Sigmoid colon (tissue), 7 donors: ENCODE data around the gene SHC3. TPM values are rescaled to one million over a fixed set of nuclear protein-coding genes. Genes with fewer than 3 reads are reported as not detected.

Experiments
- DNase-seq: peaks from one replicate; pipeline ENCODE4 v3.0.0-alpha.2; 2019
- H3K27ac ChIP-seq, 4 donors: fragments of 200-600 bp; sonication (generic); one replicate each; pipeline ENCODE4 v1.5.1; 2016 to 2019; ENCODE audit warnings: mild to moderate bottlenecking in 1 of 4
- H3K27me3 ChIP-seq, 3 donors: fragments of 200-600 bp; sonication (generic); one replicate each; pipeline ENCODE4 v1.5.1; 2019; ENCODE audit warnings: mild to moderate bottlenecking in 1 of 3
- H3K36me3 ChIP-seq, 4 donors: fragments of 200-600 bp; sonication (generic); one replicate each; pipeline ENCODE4 v1.5.1; 2016 to 2019
- H3K4me1 ChIP-seq, 4 donors: fragments of 200-600 bp; sonication (generic); one replicate each; pipeline ENCODE4 v1.5.1; 2017 to 2019
- H3K4me3 ChIP-seq, 4 donors: fragments of 200-600 bp; sonication (generic); one replicate each; pipeline ENCODE4 v1.5.1; 2017 to 2019; ENCODE audit warnings: mild to moderate bottlenecking in 2 of 4, moderate library complexity in 1 of 4
- H3K9me3 ChIP-seq, 4 donors: fragments of 200-600 bp in 3 of 4; sonication (generic) in 3 of 4; one replicate each; pipeline versions ENCODE4 v1.5.1 to v1.6.1; 2013 to 2019
- CTCF ChIP-seq, 4 experiments: fragments of 450-650 bp in 3 of 4; fragments of 200-600 bp in 1 of 4; IDR thresholded peaks; one replicate each; pipeline ENCODE4 v1.5.1; 2016 to 2019; ENCODE audit warnings: antibody characterized with exemption in 4 of 4, mild to moderate bottlenecking in 3 of 4, moderate library complexity in 2 of 4
- EP300 ChIP-seq, 4 donors: sonication (generic); formaldehyde crosslinking; IDR thresholded peaks; one replicate each; pipeline ENCODE4 v1.6.1; 2017; ENCODE audit warnings: antibody characterized with exemption in 4 of 4
- POLR2A ChIP-seq, 2 donors: fragments of 450-650 bp; IDR thresholded peaks; one replicate each; pipeline ENCODE4 v1.6.1; 2016; ENCODE audit warnings: antibody characterized with exemption in 2 of 2, mild to moderate bottlenecking in 2 of 2, moderate library complexity in 2 of 2
- POLR2AphosphoS5 ChIP-seq, 4 donors: sonication (generic); formaldehyde crosslinking; IDR thresholded peaks; one replicate each; pipeline ENCODE4 v1.6.1; 2017; ENCODE audit warnings: antibody characterized with exemption in 4 of 4
- WGBS, 2 donors: extraction: QIAGEN DNeasy Blood & Tissue Kit; methylation state at CpG; one replicate each; pipeline ENCODE4 v1.1.7; 2013; 5-methylcytosine and 5-hydroxymethylcytosine counted together
- intact Hi-C: fragments of 100-400 bp; cut with DNase I; formaldehyde crosslinking; loops from one replicate; pipeline ENCODE4 v1.15.1; 2023
- polyA plus RNA-seq, 3 donors: library from polyadenylated mRNA; stranded (reverse); fragments of 200-250 nt; gene quantifications; one replicate each; pipeline ENCODE4 v1.2.3, GENCODE V29; 2013
- total RNA-seq, 4 donors: library from RNA; depleted of rRNA; stranded (reverse); fragments of >200 nt; gene quantifications; one replicate each; pipeline ENCODE4 v1.1.0, GENCODE V29; 2016
- donor health status: healthy with polysubstance abuse.
- donor health status: Bipolar disorder and iron deficiency.
- donor health status: healthy.

The SHC3 gene
- total and polyA plus RNA-seq, 7 donors = 0.32 to 14.7 (median 2.1) TPM; not detected in 1

- Histone ChIP-seq H3K36me3 (no peaks in the 10 kb centered on the region), H3K9me3 (peaks cover 0 to 3% (median under 1%) of the 10 kb centered on the region in 4 donors), H3K27me3 (no peaks in the 10 kb centered on the region), H3K4me1 (peaks cover 0 to 28% (median 28%) of the 10 kb centered on the region in 4 donors), H3K27ac (peak overlapping the region in 1 of 4 donors; percentile 46), H3K4me3 (no peak overlapping the region)
- intact Hi-C loops = no loop called here
- DNase-seq = no peak
- no peak for TF ChIP-seq CTCF (IDR thresholded peaks at IDR 0.05)
- no peak for TF ChIP-seq POLR2A (IDR thresholded peaks at IDR 0.05)
- TF ChIP-seq POLR2AphosphoS5 (IDR thresholded peaks at IDR 0.05) = peak in 1 of 4 donors; percentile 6
Measured at GRCh38 chr9:89025553-89025952, 153.1 kb downstream of the SHC3 start.

- TF ChIP-seq EP300 (IDR thresholded peaks at IDR 0.05) = no peak
- TF ChIP-seq CTCF (IDR thresholded peaks at IDR 0.05) = no peak
- no peak for TF ChIP-seq POLR2A (IDR thresholded peaks at IDR 0.05)
- TF ChIP-seq POLR2AphosphoS5 (IDR thresholded peaks at IDR 0.05) = no peak
Measured at GRCh38 chr9:89024727-89025126, 153.9 kb downstream of the SHC3 start.

GRCh38 chr9:89023740-89024139 lies 154.9 kb downstream of the SHC3 start:
- Histone ChIP-seq H3K4me3 (no peak overlapping the region), H3K4me1 (peaks cover 0 to 29% (median 28%) of the 10 kb centered on the region in 4 donors), H3K36me3 (no peaks in the 10 kb centered on the region), H3K27me3 (no peaks in the 10 kb centered on the region), H3K9me3 (no peaks in the 10 kb centered on the region), H3K27ac (peak overlapping the region in 1 of 4 donors; percentile 59)
- TF ChIP-seq EP300 (IDR thresholded peaks at IDR 0.05) (no peak), POLR2AphosphoS5 (IDR thresholded peaks at IDR 0.05) (no peak), CTCF (IDR thresholded peaks at IDR 0.05) (no peak)
- WGBS, 2 donors = 68 to 69% methylated on average over 3 of the region's 3 CpGs
- no peak for DNase-seq
- intact Hi-C loops = no loop called here

More at GRCh38 chr9:89024727-89025126, 153.9 kb downstream of the SHC3 start:
- intact Hi-C loops = no loop called here
- Histone ChIP-seq H3K4me1 (peaks cover 0 to 29% (median 28%) of the 10 kb centered on the region in 4 donors), H3K36me3 (no peaks in the 10 kb centered on the region), H3K27ac (peak overlapping the region in 1 of 4 donors; percentile 46), H3K9me3 (peaks cover 0 to 3% (median 0%) of the 10 kb centered on the region in 4 donors), H3K27me3 (no peaks in the 10 kb centered on the region), H3K4me3 (no peak overlapping the region)
- no peak for DNase-seq
- 92% methylated on average over 4 of the region's 4 CpGs for WGBS, 2 donors

- no peak for DNase-seq
- Histone ChIP-seq H3K4me1 (peaks cover 0 to 29% (median 28%) of the 10 kb centered on the region in 4 donors), H3K27me3 (no peaks in the 10 kb centered on the region), H3K27ac (peak overlapping the region; percentile 17 to 59 (median 34)), H3K36me3 (no peaks in the 10 kb centered on the region), H3K4me3 (no peak overlapping the region), H3K9me3 (no peaks in the 10 kb centered on the region)
- 75 to 79% methylated on average over 2 of the region's 2 CpGs for WGBS, 2 donors
- TF ChIP-seq CTCF (IDR thresholded peaks at IDR 0.05) (no peak), POLR2AphosphoS5 (IDR thresholded peaks at IDR 0.05) (peak in 1 of 4 donors; percentile 27)
- intact Hi-C loops = no loop called here
Measured at GRCh38 chr9:89022902-89023301, 155.7 kb downstream of the SHC3 start.
